Mesodermal cell (in vitro differentiated cells): Measurements from ENCODE around the gene SMARCB1.

Experiments
- H3K27ac ChIP-seq: 2 replicates; pipeline ENCODE4 v1.7.0; 2013; ENCODE audit warnings: mild to moderate bottlenecking, low read depth, low read length, moderate library complexity; ENCODE audit not compliant: severe bottlenecking
- H3K36me3 ChIP-seq: 2 replicates; pipeline ENCODE4 v1.7.1; 2013; ENCODE audit warnings: mild to moderate bottlenecking, low read length, moderate library complexity; ENCODE audit not compliant: control insufficient read depth, insufficient read depth
- H3K4me1 ChIP-seq: one replicate; pipeline ENCODE4 v1.7.1; 2013; ENCODE audit warnings: mild to moderate bottlenecking, low read length; ENCODE audit not compliant: insufficient read depth, control insufficient read depth, poor library complexity, severe bottlenecking
- H3K4me3 ChIP-seq: 2 replicates; pipeline ENCODE4 v1.7.0; 2013; ENCODE audit warnings: low read length, control low read depth, mild to moderate bottlenecking; ENCODE audit not compliant: insufficient read depth, poor library complexity, severe bottlenecking; ENCODE audit errors: extremely low read depth
- H3K9me3 ChIP-seq: 2 replicates; pipeline ENCODE4 v1.7.1; 2013; ENCODE audit warnings: mild to moderate bottlenecking, low read length, moderate library complexity; ENCODE audit not compliant: control insufficient read depth
- WGBS, 2 experiments: methylation state at CpG; one replicate each; pipeline ENCODE4 v1.1.5; 2013; ENCODE audit warnings: missing lambda C conversion rate in 2 of 2; ENCODE audit not compliant: insufficient coverage in 2 of 2; 5-methylcytosine and 5-hydroxymethylcytosine counted together

Gene SMARCB1

GRCh38 chr22:23781511-23782183 lies 5.1 kb upstream of the SMARCB1 start:
- Histone ChIP-seq H3K36me3 (no peaks in the 10 kb centered on the region), H3K27ac (no peak overlapping the region), H3K9me3 (no peaks in the 10 kb centered on the region), H3K4me3 (no peak overlapping the region), H3K4me1 (peaks cover 11% of the 10 kb centered on the region)
- 79 to 88% methylated on average over 12 to 13 of the region's 14 CpGs for WGBS, 2 experiments

GRCh38 chr22:23782252-23782651 lies 4.5 kb upstream of the SMARCB1 start:
- H3K36me3 ChIP-seq: no peaks in the 10 kb centered on the region
- 94 to 99% methylated on average over 14 to 15 of the region's 16 CpGs for WGBS, 2 experiments
- H3K4me1 ChIP-seq: peaks cover 11% of the 10 kb centered on the region
- no peaks in the 10 kb centered on the region for H3K9me3 ChIP-seq
- H3K4me3 ChIP-seq: no peak overlapping the region
- H3K27ac ChIP-seq: no peak overlapping the region

GRCh38 chr22:23782703-23783102 lies 4.1 kb upstream of the SMARCB1 start:
- Histone ChIP-seq H3K4me1 (peaks cover 11% of the 10 kb centered on the region), H3K27ac (no peak overlapping the region), H3K36me3 (no peaks in the 10 kb centered on the region), H3K4me3 (no peak overlapping the region), H3K9me3 (no peaks in the 10 kb centered on the region)
- 67% methylated on average over 1 of the region's 1 CpG; no CpG with 5 or more reads in 1 of the 2 experiments for WGBS, 2 experiments

- 84 to 86% methylated on average over 13 to 14 of the region's 15 CpGs for WGBS, 2 experiments
- no peak overlapping the region for H3K27ac ChIP-seq
These were observed 3.3 kb upstream of the SMARCB1 start for GRCh38 chr22:23783265-23784150.

GRCh38 chr22:23784215-23784732 lies 2.5 kb upstream of the SMARCB1 start:
- H3K27ac ChIP-seq: no peak overlapping the region
- WGBS, 2 experiments: 89 to 96% methylated on average over 6 of the region's 8 CpGs

More at GRCh38 chr22:23783265-23784150, 3.3 kb upstream of the SMARCB1 start:
- Histone ChIP-seq H3K4me3 (no peak overlapping the region), H3K9me3 (no peaks in the 10 kb centered on the region), H3K4me1 (peaks cover 16% of the 10 kb centered on the region), H3K36me3 (peaks cover 3% of the 10 kb centered on the region)

GRCh38 chr22:23786261-23786710 lies 480 bp upstream of the SMARCB1 start:
- H3K27ac ChIP-seq: peak overlapping the region; percentile 100
- peaks cover 14% of the 10 kb centered on the region for H3K4me1 ChIP-seq
- H3K4me3 ChIP-seq: peak overlapping the region; percentile 76
- peaks cover 28% of the 10 kb centered on the region for H3K36me3 ChIP-seq
- WGBS, 2 experiments: 82 to 88% methylated on average over 8 to 9 of the region's 9 CpGs
- no peaks in the 10 kb centered on the region for H3K9me3 ChIP-seq

More at GRCh38 chr22:23784215-23784732, 2.5 kb upstream of the SMARCB1 start:
- Histone ChIP-seq H3K9me3 (no peaks in the 10 kb centered on the region), H3K4me1 (peaks cover 16% of the 10 kb centered on the region), H3K36me3 (peaks cover 11% of the 10 kb centered on the region), H3K4me3 (no peak overlapping the region)

GRCh38 chr22:23787600-23787896 lies 782 bp downstream of the SMARCB1 start:
- Histone ChIP-seq H3K36me3 (peaks cover 40% of the 10 kb centered on the region), H3K9me3 (no peaks in the 10 kb centered on the region), H3K4me1 (peaks cover 11% of the 10 kb centered on the region), H3K27ac (peak overlapping the region; percentile 100), H3K4me3 (peak overlapping the region; percentile 76)
- WGBS, 2 experiments: 10 to 17% methylated on average over 2 to 5 of the region's 5 CpGs

GRCh38 chr22:23787910-23788309 lies 1.1 kb downstream of the SMARCB1 start:
- Histone ChIP-seq H3K4me3 (peak overlapping the region; percentile 76), H3K36me3 (peaks cover 43% of the 10 kb centered on the region), H3K9me3 (no peaks in the 10 kb centered on the region), H3K4me1 (peaks cover 11% of the 10 kb centered on the region), H3K27ac (peak overlapping the region; percentile 100)
- 63 to 79% methylated on average over 2 of the region's 3 CpGs for WGBS, 2 experiments

- WGBS, 2 experiments: 77 to 84% methylated on average over 4 of the region's 4 CpGs
- Histone ChIP-seq H3K4me3 (peak overlapping the region; percentile 11), H3K9me3 (no peaks in the 10 kb centered on the region), H3K36me3 (peaks cover 53% of the 10 kb centered on the region), H3K4me1 (peaks cover 11% of the 10 kb centered on the region), H3K27ac (no peak overlapping the region)
These were observed 2.4 kb downstream of the SMARCB1 start for GRCh38 chr22:23789121-23789520.

GRCh38 chr22:23789638-23790037 lies 2.9 kb downstream of the SMARCB1 start:
- WGBS, 2 experiments: 89 to 94% methylated on average over 2 to 4 of the region's 4 CpGs
- H3K4me1 ChIP-seq: peaks cover 11% of the 10 kb centered on the region
- H3K4me3 ChIP-seq: peak overlapping the region; percentile 11
- H3K9me3 ChIP-seq: no peaks in the 10 kb centered on the region
- no peak overlapping the region for H3K27ac ChIP-seq
- peaks cover 59% of the 10 kb centered on the region for H3K36me3 ChIP-seq
